Measurements from ENCODE around the gene C13orf46. TPM values are rescaled to one million over a fixed set of nuclear protein-coding genes. Genes with fewer than 3 reads are reported as not detected.

Gene C13orf46
- total RNA-seq, 1 donor = under 0.01 TPM

DNA sequence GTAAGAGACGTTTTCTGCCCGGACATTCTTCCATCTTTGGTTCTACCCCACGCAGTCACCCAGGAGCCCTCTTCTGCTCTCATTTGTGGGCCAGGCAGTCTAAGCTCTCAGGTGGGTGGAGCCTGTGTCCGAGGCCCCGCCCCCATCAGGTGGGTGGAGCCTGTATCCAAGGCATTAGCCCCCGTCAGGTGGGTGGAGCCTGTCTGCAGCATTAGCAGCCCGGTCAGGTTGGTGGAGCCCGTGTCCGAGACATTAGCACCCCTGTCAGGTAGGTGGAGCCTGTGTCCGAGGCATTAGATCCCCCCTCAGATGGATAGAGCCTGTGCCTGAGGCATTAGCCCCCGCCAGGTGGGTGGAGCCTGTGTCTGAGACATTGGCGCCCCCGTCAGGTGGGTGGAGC is 45.5 kb upstream of the C13orf46 start:
- no peak for DNase-seq (ENCODE audit: low read depth)
- H3K4me3 ChIP-seq (ENCODE audit: low read depth, low read length) = no peak overlapping the region
- TF ChIP-seq, protein P1, sequence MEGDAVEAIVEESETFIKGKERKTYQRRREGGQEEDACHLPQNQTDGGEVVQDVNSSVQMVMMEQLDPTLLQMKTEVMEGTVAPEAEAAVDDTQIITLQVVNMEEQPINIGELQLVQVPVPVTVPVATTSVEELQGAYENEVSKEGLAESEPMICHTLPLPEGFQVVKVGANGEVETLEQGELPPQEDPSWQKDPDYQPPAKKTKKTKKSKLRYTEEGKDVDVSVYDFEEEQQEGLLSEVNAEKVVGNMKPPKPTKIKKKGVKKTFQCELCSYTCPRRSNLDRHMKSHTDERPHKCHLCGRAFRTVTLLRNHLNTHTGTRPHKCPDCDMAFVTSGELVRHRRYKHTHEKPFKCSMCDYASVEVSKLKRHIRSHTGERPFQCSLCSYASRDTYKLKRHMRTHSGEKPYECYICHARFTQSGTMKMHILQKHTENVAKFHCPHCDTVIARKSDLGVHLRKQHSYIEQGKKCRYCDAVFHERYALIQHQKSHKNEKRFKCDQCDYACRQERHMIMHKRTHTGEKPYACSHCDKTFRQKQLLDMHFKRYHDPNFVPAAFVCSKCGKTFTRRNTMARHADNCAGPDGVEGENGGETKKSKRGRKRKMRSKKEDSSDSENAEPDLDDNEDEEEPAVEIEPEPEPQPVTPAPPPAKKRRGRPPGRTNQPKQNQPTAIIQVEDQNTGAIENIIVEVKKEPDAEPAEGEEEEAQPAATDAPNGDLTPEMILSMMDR (IDR thresholded peaks at IDR 0.05; ENCODE audit: insufficient read depth, low read depth, low read length) = no peak

DNA sequence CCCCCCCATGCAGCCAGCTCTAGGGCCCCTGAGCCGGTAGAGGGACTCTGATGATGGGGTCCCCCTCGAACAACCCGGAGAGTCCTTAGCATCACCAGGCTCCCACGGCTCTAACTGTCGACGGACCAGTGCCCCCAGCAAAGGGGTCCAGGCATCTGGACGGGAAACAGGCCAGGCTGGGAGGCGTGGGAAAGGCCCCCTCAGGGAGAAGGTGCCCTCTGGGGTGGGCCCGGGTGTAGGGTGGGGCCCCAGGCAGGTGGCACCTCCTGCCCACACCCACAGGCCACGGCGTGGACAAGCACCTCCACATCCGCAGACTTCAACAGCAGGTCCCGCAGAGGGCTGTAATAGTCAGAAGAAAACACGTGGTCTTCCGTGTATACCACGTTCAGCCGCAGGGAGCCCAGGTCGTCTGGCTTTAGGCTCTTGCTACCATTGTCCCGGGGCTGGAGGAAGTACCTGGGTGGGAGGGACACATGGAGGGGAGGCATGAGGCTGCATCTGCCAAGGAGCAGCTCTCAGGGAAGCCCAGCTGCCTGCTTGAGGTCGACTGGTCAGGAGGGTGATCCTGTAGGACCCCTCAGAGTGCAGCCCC is 44.7 kb upstream of the C13orf46 start:
- DNase-seq (ENCODE audit: low read depth) = no peak
- TF ChIP-seq, protein P1 (IDR thresholded peaks at IDR 0.05; ENCODE audit: insufficient read depth, low read depth, low read length) = no peak

DNA sequence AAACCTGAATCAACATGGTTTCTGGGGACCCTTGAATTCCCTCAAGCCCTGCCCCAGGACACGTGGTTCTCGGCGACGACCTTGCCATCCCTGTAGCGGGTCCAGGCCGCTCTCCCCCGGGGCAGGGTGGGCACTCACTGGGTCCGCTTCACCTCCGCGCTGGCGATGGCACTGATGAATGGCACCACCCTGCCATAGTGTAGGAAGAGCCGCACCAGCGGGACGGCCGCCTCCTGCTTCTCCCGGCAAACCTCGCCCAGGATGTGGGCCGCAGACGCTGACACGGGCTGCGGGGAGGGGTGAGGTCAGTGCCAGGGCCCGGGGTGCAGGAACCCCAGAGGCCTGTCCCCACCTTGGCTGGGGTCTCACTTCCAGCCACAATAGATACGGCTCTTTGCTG is 44.1 kb upstream of the C13orf46 start:
- TF ChIP-seq, protein P1 (IDR thresholded peaks at IDR 0.05; ENCODE audit: insufficient read depth, low read depth, low read length) = no peak
- H3K4me3 ChIP-seq (ENCODE audit: low read depth, low read length) = no peak overlapping the region
- no peak for DNase-seq (ENCODE audit: low read depth)

More for the DNA sequence above, 44.7 kb upstream of the C13orf46 start:
- H3K4me3 ChIP-seq (ENCODE audit: low read depth, low read length) = no peak overlapping the region

DNA sequence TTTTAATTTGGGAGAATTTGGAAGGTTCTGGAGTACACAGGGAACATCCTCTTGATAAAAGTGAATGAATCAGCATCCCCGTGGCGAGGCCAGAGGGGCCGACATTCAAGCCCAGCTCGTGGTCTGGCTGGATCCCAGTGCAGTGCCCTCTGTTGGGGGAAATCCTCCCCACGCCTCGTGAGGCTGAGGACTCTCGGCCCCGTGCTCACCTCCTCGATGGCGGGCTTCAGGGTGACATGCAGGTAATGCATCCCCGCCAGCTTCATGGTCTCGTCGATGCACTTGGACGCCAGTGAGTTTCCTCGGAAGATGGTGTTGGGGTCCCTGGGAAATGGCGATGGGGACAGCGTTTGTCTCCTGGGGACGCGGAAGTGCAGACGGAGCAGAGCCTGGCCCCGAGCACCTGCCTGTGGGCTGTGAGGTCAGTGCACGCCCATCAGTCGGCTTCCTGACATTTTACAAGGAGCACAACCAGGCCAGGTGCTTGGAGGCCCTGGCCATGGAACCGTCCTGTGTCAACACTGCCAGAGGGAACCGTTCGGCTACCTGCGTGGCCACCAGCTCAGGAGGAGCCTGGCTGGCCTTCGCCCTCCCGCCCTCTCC is 43.3 kb upstream of the C13orf46 start:
- TF ChIP-seq, protein P1 (IDR thresholded peaks at IDR 0.05; ENCODE audit: insufficient read depth, low read depth, low read length) = peak; percentile 33
- H3K4me3 ChIP-seq (ENCODE audit: low read depth, low read length) = no peak overlapping the region
- DNase-seq (ENCODE audit: low read depth) = peak; percentile 45

DNA sequence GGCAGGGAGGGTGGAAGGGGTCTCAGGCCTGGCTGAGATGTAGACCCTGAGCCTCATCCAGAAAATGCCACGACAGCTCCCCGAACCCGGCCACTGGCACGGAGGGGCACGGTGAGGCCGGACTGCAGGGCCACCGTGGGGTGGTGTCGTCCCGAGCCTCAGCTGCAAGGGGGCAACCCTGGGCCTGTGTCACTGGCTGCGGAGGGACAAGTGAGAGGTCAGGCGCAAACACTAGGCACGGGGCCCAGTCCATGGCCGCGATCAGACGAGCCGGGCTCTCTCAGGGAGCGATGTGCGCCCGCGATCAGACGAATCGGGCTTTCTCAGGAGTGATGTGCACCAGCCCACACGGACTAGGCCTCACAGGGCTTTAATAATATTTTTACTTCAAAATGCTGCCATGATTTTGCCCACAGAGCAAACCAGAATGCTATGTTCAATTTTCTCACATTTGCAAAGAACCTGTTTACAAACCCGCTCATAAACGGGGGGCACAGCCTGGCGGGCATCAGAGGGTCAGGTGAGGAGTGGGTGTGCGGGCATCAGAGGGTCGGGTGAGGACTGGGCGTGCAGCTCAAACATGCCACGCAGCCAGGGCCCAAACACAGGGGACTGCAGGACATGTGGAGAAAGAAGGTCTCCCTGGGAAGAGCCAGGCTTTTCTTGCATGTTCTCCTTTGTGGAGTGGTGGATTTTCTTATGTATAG is 42.6 kb upstream of the C13orf46 start:
- DNase-seq (ENCODE audit: low read depth) = no peak
- H3K4me3 ChIP-seq (ENCODE audit: low read depth, low read length) = no peak overlapping the region
- TF ChIP-seq, protein P1 (IDR thresholded peaks at IDR 0.05; ENCODE audit: insufficient read depth, low read depth, low read length) = no peak

DNA sequence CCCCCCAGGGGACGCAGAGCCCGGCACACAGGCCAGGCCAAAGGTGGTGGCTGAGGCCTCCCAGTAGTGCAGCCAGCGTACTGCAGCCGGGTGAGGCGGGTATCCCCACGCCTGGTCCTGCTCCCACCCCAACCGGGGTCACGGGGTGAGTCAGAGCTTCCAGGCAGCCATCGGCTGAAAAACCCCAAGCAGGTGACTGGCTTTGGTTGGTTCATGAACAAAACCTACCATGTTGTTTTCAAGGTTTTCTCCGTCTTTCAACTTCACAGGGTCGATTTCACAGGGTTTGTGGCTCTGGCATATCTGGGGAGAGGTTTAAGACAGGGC is 42.1 kb upstream of the C13orf46 start:
- DNase-seq (ENCODE audit: low read depth) = no peak
- TF ChIP-seq, protein P1 (IDR thresholded peaks at IDR 0.05; ENCODE audit: insufficient read depth, low read depth, low read length) = no peak
- H3K4me3 ChIP-seq (ENCODE audit: low read depth, low read length) = no peak overlapping the region
